ENCODE data around the gene OR4K14.
"Not testable (repeated sequence)": the region's sequence is repeated elsewhere in the genome, so short reads cannot be mapped to it uniquely, and the experiment has no call there.

OR4K14 gene

GRCh38 chr14:20019257-20019865 is at the start of gene OR4K14:
Gene OR4K14 (minus strand): TSS chr14:20019307. CDS start chr14:20015193, 4,114 bp downstream.
- H3K4me3 Mint-ChIP-seq, result no peak within 1 kb of the TSS
- H3K9me3 Mint-ChIP-seq, result peaks cover under 1% of the 10 kb centered on the region
- no peaks in the 10 kb centered on the region for H3K27me3 Mint-ChIP-seq

GRCh38 chr14:20059745-20060144 is 40.6 kb upstream of the OR4K14 start, which contains the start of gene OR4L1:
Gene OR4L1 (plus strand): TSS chr14:20060045. CDS start chr14:20060045, 0 bp downstream.
- no peak within 1 kb of the TSS for H3K27ac Mint-ChIP-seq
- H3K4me3 Mint-ChIP-seq, result no peak within 1 kb of the TSS
- no peaks in the 10 kb centered on the region for H3K9me3 Mint-ChIP-seq
- H3K4me1 Mint-ChIP-seq (ENCODE audit: low read depth), result no peaks in the 10 kb centered on the region
- no peaks in the 10 kb centered on the region for H3K36me3 Mint-ChIP-seq (ENCODE audit: low read depth)
- H3K27me3 Mint-ChIP-seq, result peaks cover 9% of the 10 kb centered on the region

More at GRCh38 chr14:20019257-20019865, at the start of gene OR4K14:
- no peaks in the 10 kb centered on the region for H3K4me1 Mint-ChIP-seq (ENCODE audit: low read depth)
- no peak within 1 kb of the TSS for H3K27ac Mint-ChIP-seq
- H3K36me3 Mint-ChIP-seq (ENCODE audit: low read depth), result no peaks in the 10 kb centered on the region

- Mint-ChIP-seq H3K27me3 (peaks cover 10% of the 10 kb centered on the region), H3K4me3 (no peak overlapping the region), H3K4me1 (ENCODE audit: low read depth) (no peaks in the 10 kb centered on the region), H3K27ac (no peak overlapping the region), H3K9me3 (no peaks in the 10 kb centered on the region), H3K36me3 (ENCODE audit: low read depth) (no peaks in the 10 kb centered on the region)
Observed at GRCh38 chr14:20048202-20048601, 29.1 kb upstream of the OR4K14 start.

GRCh38 chr14:20044243-20044642 is 25.1 kb upstream of the OR4K14 start:
- no peak overlapping the region for H3K4me3 Mint-ChIP-seq
- H3K27me3 Mint-ChIP-seq, result peaks cover 11% of the 10 kb centered on the region
- H3K9me3 Mint-ChIP-seq, result peaks cover 4% of the 10 kb centered on the region

GRCh38 chr14:20035938-20036337 is 16.8 kb upstream of the OR4K14 start, which contains the start of gene OR4K13:
Gene OR4K13 (minus strand): TSS chr14:20036038. CDS start chr14:20034758, 1,280 bp downstream.
- no peak within 1 kb of the TSS for H3K27ac Mint-ChIP-seq
- H3K36me3 Mint-ChIP-seq (ENCODE audit: low read depth), result no peaks in the 10 kb centered on the region
- H3K4me3 Mint-ChIP-seq, result no peak within 1 kb of the TSS
- H3K4me1 Mint-ChIP-seq (ENCODE audit: low read depth), result no peaks in the 10 kb centered on the region
- no peaks in the 10 kb centered on the region for H3K27me3 Mint-ChIP-seq
- no peaks in the 10 kb centered on the region for H3K9me3 Mint-ChIP-seq

More at GRCh38 chr14:20044243-20044642, 25.1 kb upstream of the OR4K14 start:
- Mint-ChIP-seq H3K36me3 (ENCODE audit: low read depth) (no peaks in the 10 kb centered on the region), H3K4me1 (ENCODE audit: low read depth) (no peaks in the 10 kb centered on the region), H3K27ac (no peak overlapping the region)

- H3K4me1 Mint-ChIP-seq (ENCODE audit: low read depth), result no peaks in the 10 kb centered on the region
- H3K27ac Mint-ChIP-seq, result no peak overlapping the region
- no peaks in the 10 kb centered on the region for H3K9me3 Mint-ChIP-seq
- H3K27me3 Mint-ChIP-seq, result no peaks in the 10 kb centered on the region
- H3K36me3 Mint-ChIP-seq (ENCODE audit: low read depth), result no peaks in the 10 kb centered on the region
- H3K4me3 Mint-ChIP-seq, result no peak overlapping the region
Observed at GRCh38 chr14:20035449-20035848, 16.3 kb upstream of the OR4K14 start.

GRCh38 chr14:20031058-20031457 is 12.0 kb upstream of the OR4K14 start:
- no peaks in the 10 kb centered on the region for H3K4me1 Mint-ChIP-seq (ENCODE audit: low read depth)
- H3K4me3 Mint-ChIP-seq, result no peak overlapping the region
- H3K27ac Mint-ChIP-seq, result no peak overlapping the region
- H3K27me3 Mint-ChIP-seq, result no peaks in the 10 kb centered on the region
- no peaks in the 10 kb centered on the region for H3K9me3 Mint-ChIP-seq
- no peaks in the 10 kb centered on the region for H3K36me3 Mint-ChIP-seq (ENCODE audit: low read depth)

- no peak overlapping the region for H3K27ac Mint-ChIP-seq
- H3K36me3 Mint-ChIP-seq (ENCODE audit: low read depth), result no peaks in the 10 kb centered on the region
- H3K4me3 Mint-ChIP-seq, result no peak overlapping the region
- H3K9me3 Mint-ChIP-seq, result peaks cover 15% of the 10 kb centered on the region
- H3K27me3 Mint-ChIP-seq, result no peaks in the 10 kb centered on the region
- H3K4me1 Mint-ChIP-seq (ENCODE audit: low read depth), result no peaks in the 10 kb centered on the region
Observed at GRCh38 chr14:20008156-20008555, 11.0 kb downstream of the OR4K14 start.

- Mint-ChIP-seq H3K27ac (no peak overlapping the region), H3K36me3 (ENCODE audit: low read depth) (no peaks in the 10 kb centered on the region), H3K9me3 (peaks cover 3% of the 10 kb centered on the region)
Observed at GRCh38 chr14:20002319-20002718, 16.8 kb downstream of the OR4K14 start.

GRCh38 chr14:20001863-20002262 is 17.2 kb downstream of the OR4K14 start, which contains the start of gene OR4Q2:
Gene OR4Q2 (plus strand): TSS chr14:20002163.
- Mint-ChIP-seq H3K36me3 (ENCODE audit: low read depth) (no peaks in the 10 kb centered on the region), H3K27ac (no peak within 1 kb of the TSS), H3K4me3 (no peak within 1 kb of the TSS), H3K27me3 (no peaks in the 10 kb centered on the region), H3K4me1 (ENCODE audit: low read depth) (no peaks in the 10 kb centered on the region), H3K9me3 (peaks cover 3% of the 10 kb centered on the region)

More at GRCh38 chr14:20002319-20002718, 16.8 kb downstream of the OR4K14 start:
- Mint-ChIP-seq H3K27me3 (no peaks in the 10 kb centered on the region), H3K4me1 (ENCODE audit: low read depth) (no peaks in the 10 kb centered on the region), H3K4me3 (no peak overlapping the region)

- peaks cover 8% of the 10 kb centered on the region for H3K9me3 Mint-ChIP-seq
- no peak overlapping the region for H3K4me3 Mint-ChIP-seq
- H3K27me3 Mint-ChIP-seq, result no peaks in the 10 kb centered on the region
- no peaks in the 10 kb centered on the region for H3K4me1 Mint-ChIP-seq (ENCODE audit: low read depth)
- no peaks in the 10 kb centered on the region for H3K36me3 Mint-ChIP-seq (ENCODE audit: low read depth)
- H3K27ac Mint-ChIP-seq, result no peak overlapping the region
Observed at GRCh38 chr14:19993438-19993837, 25.7 kb downstream of the OR4K14 start.

GRCh38 chr14:19975291-19975690 is 43.8 kb downstream of the OR4K14 start, which contains the start of gene OR4K15:
Gene OR4K15 (plus strand): TSS chr14:19975591. CDS start chr14:19975591, 0 bp downstream.
- no peaks in the 10 kb centered on the region for H3K27me3 Mint-ChIP-seq
- H3K9me3 Mint-ChIP-seq, result peaks cover 7% of the 10 kb centered on the region
- H3K4me3 Mint-ChIP-seq, result no peak within 1 kb of the TSS
- H3K36me3 Mint-ChIP-seq (ENCODE audit: low read depth), result no peaks in the 10 kb centered on the region
- H3K4me1 Mint-ChIP-seq (ENCODE audit: low read depth), result peaks cover 21% of the 10 kb centered on the region
- H3K27ac Mint-ChIP-seq, result peak within 1 kb of the TSS; percentile 64

- Mint-ChIP-seq H3K4me1 (ENCODE audit: low read depth) (peaks cover 21% of the 10 kb centered on the region), H3K4me3 (no peak overlapping the region), H3K9me3 (peaks cover 7% of the 10 kb centered on the region), H3K27me3 (no peaks in the 10 kb centered on the region), H3K27ac (no peak overlapping the region), H3K36me3 (ENCODE audit: low read depth) (no peaks in the 10 kb centered on the region)
Observed at GRCh38 chr14:19974844-19975243, 44.3 kb downstream of the OR4K14 start.

GRCh38 chr14:19969735-19970134 is 49.4 kb downstream of the OR4K14 start:
- not testable (repeated sequence) for H3K36me3 Mint-ChIP-seq (ENCODE audit: low read depth); H3K4me1 Mint-ChIP-seq (ENCODE audit: low read depth); H3K27me3 Mint-ChIP-seq; H3K9me3 Mint-ChIP-seq; H3K4me3 Mint-ChIP-seq; H3K27ac Mint-ChIP-seq

Data from stimulated activated naive CD8-positive, alpha-beta T cell treated with anti-CD3 and anti-CD28 coated beads, Interleukin-15, Interleukin-2, amounts not matched to agents 100 ng/mL and 50 ng/mL, for 24 hours (primary cell).